Neural cell (in vitro differentiated cells): Measurements from ENCODE around the gene PUSL1. TPM values are rescaled to one million over a fixed set of nuclear protein-coding genes. Genes with fewer than 3 reads are reported as not detected.

Experiments
- H2AFZ ChIP-seq: fragments of 200-600, 300-800 bp; sonication (generic), shearing (Covaris generic); 2 replicates; pipeline ENCODE4 v1.6.0; 2014; ENCODE audit warnings: low read depth, mild to moderate bottlenecking, antibody characterized with exemption, low read length, moderate library complexity
- H3F3A ChIP-seq: fragments of 200-600 bp; shearing (Covaris generic); 2 replicates; pipeline ENCODE4 v1.6.1; 2016; ENCODE audit warnings: mild to moderate bottlenecking, moderate library complexity, mixed read lengths, antibody characterized with exemption, low read length; ENCODE audit not compliant: insufficient read depth, poor library complexity, severe bottlenecking
- H3K27ac ChIP-seq: fragments of 200-600, 300-800 bp; sonication (generic), shearing (Covaris generic); 2 replicates; pipeline ENCODE4 v1.5.1; 2014; ENCODE audit warnings: mild to moderate bottlenecking, low read length, moderate library complexity
- H3K27me3 ChIP-seq: fragments of 300-800, 200-600 bp; sonication (generic), shearing (Covaris generic); 2 replicates; pipeline ENCODE4 v1.6.0; 2014; ENCODE audit warnings: mild to moderate bottlenecking, low read depth, low read length, moderate library complexity; ENCODE audit not compliant: insufficient read depth
- H3K36me3 ChIP-seq: fragments of 300-800, 200-600 bp; sonication (generic), shearing (Covaris generic); 2 replicates; pipeline ENCODE4 v1.5.1; 2014; ENCODE audit warnings: mild to moderate bottlenecking, antibody characterized with exemption, low read length, moderate library complexity; ENCODE audit not compliant: insufficient read depth
- H3K4me2 ChIP-seq: fragments of 300-800, 200-600 bp; sonication (generic), shearing (Covaris generic); 2 replicates; pipeline ENCODE4 v1.6.0; 2014; ENCODE audit warnings: mild to moderate bottlenecking, low read length
- H3K4me3 ChIP-seq: fragments of 300-800, 200-600 bp; sonication (generic), shearing (Covaris generic); 2 replicates; pipeline ENCODE4 v1.5.1; 2014; ENCODE audit warnings: mild to moderate bottlenecking, low read length, moderate library complexity
- H3K79me2 ChIP-seq: fragments of 200-600 bp; shearing (Covaris generic); replicated peaks from 2 replicates; pipeline ENCODE4 v1.6.0; 2014; ENCODE audit warnings: mild to moderate bottlenecking, low read length, moderate library complexity; ENCODE audit not compliant: insufficient read depth
- H3K9ac ChIP-seq: fragments of 300-800, 200-600 bp; sonication (generic), shearing (Covaris generic); 2 replicates; pipeline ENCODE4 v1.6.1; 2016; ENCODE audit warnings: mild to moderate bottlenecking, low read length, mixed read lengths
- H3K9me2 ChIP-seq: fragments of 200-600 bp; shearing (Covaris generic); 2 replicates; pipeline ENCODE4 v1.6.1; 2016; ENCODE audit warnings: mild to moderate bottlenecking, low read length, mixed read lengths; ENCODE audit not compliant: insufficient read depth
- H3K9me3 ChIP-seq: fragments of 200-600, 300-800 bp; sonication (generic), shearing (Covaris generic); 2 replicates; pipeline ENCODE4 v1.6.1; 2016; ENCODE audit warnings: mild to moderate bottlenecking, mixed run types, low read length, moderate library complexity, mixed read lengths
- H4K20me1 ChIP-seq: fragments of 200-600 bp; shearing (Covaris generic); 2 replicates; pipeline ENCODE4 v1.6.1; 2016; ENCODE audit warnings: mild to moderate bottlenecking, mixed run types; ENCODE audit not compliant: insufficient read depth
- EP300 ChIP-seq: fragments of 450-650 bp; conservative IDR thresholded peaks from 2 replicates; pipeline ENCODE4 v1.6.1; 2014; ENCODE audit warnings: antibody characterized with exemption, mild to moderate bottlenecking, moderate library complexity; ENCODE audit not compliant: poor library complexity, severe bottlenecking
- EZH2 ChIP-seq: fragments of 200-600, 300-800 bp; shearing (Covaris generic), sonication (generic); IDR thresholded peaks from 2 replicates; pipeline ENCODE4 v1.6.1; 2014; ENCODE audit warnings: antibody characterized with exemption, low read length, borderline replicate concordance, mild to moderate bottlenecking; ENCODE audit not compliant: insufficient read depth, poor library complexity, severe bottlenecking
- MXI1 ChIP-seq: fragments of 450-650 bp; conservative IDR thresholded peaks from 2 replicates; pipeline ENCODE4 v1.6.1; 2014; ENCODE audit warnings: antibody characterized with exemption, mild to moderate bottlenecking; ENCODE audit not compliant: poor library complexity, severe bottlenecking
- POLR2AphosphoS5 ChIP-seq: IDR thresholded peaks from 2 replicates; pipeline ENCODE4 v1.6.1; 2012
- SMC3 ChIP-seq: fragments of 450-650 bp; conservative IDR thresholded peaks from 2 replicates; pipeline ENCODE4 v1.6.1; 2014; ENCODE audit warnings: antibody characterized with exemption, mild to moderate bottlenecking, moderate library complexity; ENCODE audit not compliant: poor library complexity
- TAF1 ChIP-seq: IDR thresholded peaks from 2 replicates; pipeline ENCODE4 v1.6.1; 2012; ENCODE audit warnings: low read depth
- polyA plus RNA-seq: library from polyadenylated mRNA; depleted of rRNA; stranded (reverse); fragments of >200 nt; gene quantifications from 2 replicates; pipeline ENCODE4 v1.2.3, GENCODE V29; 2014
- TF ChIP-seq, protein P1 (sequence below): IDR thresholded peaks from 2 replicates; pipeline ENCODE4 v1.6.1; 2012; ENCODE audit warnings: borderline replicate concordance

Gene PUSL1
- polyA plus RNA-seq, 1 donor from 2014 or later: 25.0 TPM

DNA sequence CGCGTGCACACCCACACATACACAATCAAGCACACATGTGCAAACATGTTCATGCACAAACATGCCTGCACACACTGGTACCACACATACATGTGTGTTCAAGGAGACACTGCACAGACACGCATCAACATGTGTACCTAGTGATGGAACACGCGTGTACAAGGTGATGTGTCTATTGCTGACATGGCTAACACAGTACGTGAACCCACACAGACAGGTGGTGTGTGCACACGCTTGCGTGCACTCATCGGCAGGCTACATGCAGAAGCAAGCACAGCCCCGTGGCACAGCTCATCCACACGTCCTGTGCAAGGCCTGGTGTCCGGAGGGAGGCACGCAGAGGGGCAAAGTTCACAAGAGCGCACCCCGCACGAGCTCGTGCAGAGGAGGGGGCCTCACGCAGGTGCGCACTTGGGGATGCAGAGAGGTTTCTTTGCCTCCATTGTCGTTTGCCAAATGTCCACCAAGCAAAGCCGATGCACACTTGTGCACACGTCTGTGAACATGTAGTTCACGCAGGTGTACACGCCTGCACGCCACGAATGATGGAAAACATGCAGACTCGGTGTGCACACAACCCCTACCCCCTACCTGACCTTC lies 1.6 kb upstream of the PUSL1 start:
- peak overlapping the region; percentile 95 for H3K9ac ChIP-seq
- H3K9me3 ChIP-seq: no peaks in the 10 kb centered on the region
- peaks cover 2% of the 10 kb centered on the region for H4K20me1 ChIP-seq
- TF ChIP-seq TAF1: no peak
- peak; percentile 51 for TF ChIP-seq POLR2AphosphoS5
- TF ChIP-seq, protein P1, sequence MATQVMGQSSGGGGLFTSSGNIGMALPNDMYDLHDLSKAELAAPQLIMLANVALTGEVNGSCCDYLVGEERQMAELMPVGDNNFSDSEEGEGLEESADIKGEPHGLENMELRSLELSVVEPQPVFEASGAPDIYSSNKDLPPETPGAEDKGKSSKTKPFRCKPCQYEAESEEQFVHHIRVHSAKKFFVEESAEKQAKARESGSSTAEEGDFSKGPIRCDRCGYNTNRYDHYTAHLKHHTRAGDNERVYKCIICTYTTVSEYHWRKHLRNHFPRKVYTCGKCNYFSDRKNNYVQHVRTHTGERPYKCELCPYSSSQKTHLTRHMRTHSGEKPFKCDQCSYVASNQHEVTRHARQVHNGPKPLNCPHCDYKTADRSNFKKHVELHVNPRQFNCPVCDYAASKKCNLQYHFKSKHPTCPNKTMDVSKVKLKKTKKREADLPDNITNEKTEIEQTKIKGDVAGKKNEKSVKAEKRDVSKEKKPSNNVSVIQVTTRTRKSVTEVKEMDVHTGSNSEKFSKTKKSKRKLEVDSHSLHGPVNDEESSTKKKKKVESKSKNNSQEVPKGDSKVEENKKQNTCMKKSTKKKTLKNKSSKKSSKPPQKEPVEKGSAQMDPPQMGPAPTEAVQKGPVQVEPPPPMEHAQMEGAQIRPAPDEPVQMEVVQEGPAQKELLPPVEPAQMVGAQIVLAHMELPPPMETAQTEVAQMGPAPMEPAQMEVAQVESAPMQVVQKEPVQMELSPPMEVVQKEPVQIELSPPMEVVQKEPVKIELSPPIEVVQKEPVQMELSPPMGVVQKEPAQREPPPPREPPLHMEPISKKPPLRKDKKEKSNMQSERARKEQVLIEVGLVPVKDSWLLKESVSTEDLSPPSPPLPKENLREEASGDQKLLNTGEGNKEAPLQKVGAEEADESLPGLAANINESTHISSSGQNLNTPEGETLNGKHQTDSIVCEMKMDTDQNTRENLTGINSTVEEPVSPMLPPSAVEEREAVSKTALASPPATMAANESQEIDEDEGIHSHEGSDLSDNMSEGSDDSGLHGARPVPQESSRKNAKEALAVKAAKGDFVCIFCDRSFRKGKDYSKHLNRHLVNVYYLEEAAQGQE: peak; percentile 32
- H3K27ac ChIP-seq: peak overlapping the region; percentile 85
- no peaks in the 10 kb centered on the region for H3K27me3 ChIP-seq
- no peaks in the 10 kb centered on the region for H3K36me3 ChIP-seq
- peak overlapping the region; percentile 99 for H3K4me3 ChIP-seq
- H2AFZ ChIP-seq: no peak overlapping the region
- no peaks in the 10 kb centered on the region for H3K9me2 ChIP-seq
- no peaks in the 10 kb centered on the region for H3F3A ChIP-seq
- H3K4me2 ChIP-seq: peak overlapping the region; percentile 80
- H3K79me2 ChIP-seq: peaks cover 36% of the 10 kb centered on the region

DNA sequence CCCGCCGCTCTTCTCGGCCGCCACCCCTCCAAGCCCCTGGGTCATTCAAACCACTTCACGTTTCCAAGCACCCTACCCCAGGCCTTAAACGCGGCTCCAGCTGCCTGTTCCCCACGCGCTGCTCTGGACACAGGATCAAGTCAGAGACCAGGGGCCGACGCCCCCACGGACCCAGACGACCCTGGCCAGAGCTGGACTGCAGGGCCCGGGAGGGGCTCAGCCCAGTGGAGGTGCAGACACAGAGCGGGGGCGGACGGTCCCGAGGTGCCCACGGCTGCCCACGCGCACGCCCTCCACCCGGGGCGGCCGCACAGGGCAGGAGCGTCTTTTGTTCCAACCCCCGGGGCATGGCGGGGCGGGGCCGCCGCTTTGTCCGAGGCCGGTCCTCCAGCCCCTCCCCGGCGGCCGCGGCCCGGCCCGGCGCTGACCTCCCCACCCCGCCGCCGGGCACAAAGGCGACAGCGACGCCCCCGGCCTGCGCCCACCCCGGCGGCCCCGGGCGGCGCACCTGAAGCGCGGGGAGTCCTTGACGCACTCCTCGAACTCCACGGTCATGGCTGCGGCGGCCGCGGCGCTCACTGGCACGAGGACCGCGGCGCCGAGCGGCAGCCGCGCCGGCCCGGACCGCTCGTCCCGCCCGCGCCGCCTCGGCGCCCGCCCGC lies 1.0 kb upstream of the PUSL1 start:
- H3K9me2 ChIP-seq: no peaks in the 10 kb centered on the region
- peak overlapping the region; percentile 99 for H3K4me3 ChIP-seq
- H3K36me3 ChIP-seq: no peaks in the 10 kb centered on the region
- peak overlapping the region; percentile 80 for H3K4me2 ChIP-seq
- no peaks in the 10 kb centered on the region for H3K27me3 ChIP-seq
- peak overlapping the region; percentile 85 for H3K27ac ChIP-seq
- H2AFZ ChIP-seq: no peak overlapping the region
- TF ChIP-seq EZH2 (no peak), EP300 (no peak), SMC3 (no peak), MXI1 (peak; percentile 21), TAF1 (no peak)
- TF ChIP-seq, protein P1: no peak
- no peaks in the 10 kb centered on the region for H3K9me3 ChIP-seq
- peaks cover 36% of the 10 kb centered on the region for H3K79me2 ChIP-seq
- no peaks in the 10 kb centered on the region for H3F3A ChIP-seq
- peak overlapping the region; percentile 95 for H3K9ac ChIP-seq
- peaks cover 2% of the 10 kb centered on the region for H4K20me1 ChIP-seq
